Lung (tissue), 12 donors: ENCODE data around the gene UBXN11. TPM values are rescaled to one million over a fixed set of nuclear protein-coding genes. Genes with fewer than 3 reads are reported as not detected.

Source experiments
- ATAC-seq: fragments of 200-7000 bp; cut with Tn5 transposase; one replicate; pipeline ENCODE4 v1.9.1; 2020; ENCODE audit warnings: moderate number of reproducible peaks; ENCODE audit not compliant: insufficient read depth, low FRiP score
- DNase-seq, 3 donors: peaks; one replicate each; pipeline ENCODE4 v3.0.0-alpha.2; 2013 to 2017
- H3K27ac ChIP-seq, 2 donors: one replicate each; pipeline ENCODE4 v1.5.1; 2013; ENCODE audit warnings: mild to moderate bottlenecking in 2 of 2, moderate library complexity in 2 of 2, control low read depth in 1 of 2, inconsistent platforms in 1 of 2, low read depth in 1 of 2, low read length in 1 of 2
- H3K27me3 ChIP-seq, 3 donors: one replicate each; pipeline ENCODE4 v1.5.1; 2013; ENCODE audit warnings: low read length in 2 of 3; ENCODE audit not compliant: control insufficient read depth in 3 of 3, insufficient read depth in 3 of 3
- H3K36me3 ChIP-seq, 4 donors: one replicate each; pipeline ENCODE4 v1.5.1; 2013; ENCODE audit warnings: low read length in 4 of 4, mild to moderate bottlenecking in 1 of 4, moderate library complexity in 1 of 4; ENCODE audit not compliant: control insufficient read depth in 4 of 4, insufficient read depth in 4 of 4
- H3K4me1 ChIP-seq, 5 donors: one replicate each; pipeline ENCODE4 v1.5.1; 2013; ENCODE audit warnings: low read length in 5 of 5, mild to moderate bottlenecking in 2 of 5, moderate library complexity in 1 of 5; ENCODE audit not compliant: control insufficient read depth in 5 of 5, insufficient read depth in 5 of 5
- H3K4me3 ChIP-seq: one replicate; pipeline ENCODE4 v1.5.1; 2013; ENCODE audit warnings: mild to moderate bottlenecking, control low read depth, moderate library complexity
- H3K9ac ChIP-seq, 2 donors: one replicate each; pipeline ENCODE4 v1.5.1; 2013; ENCODE audit warnings: low read length in 2 of 2, control low read depth in 1 of 2; ENCODE audit not compliant: insufficient read depth in 1 of 2
- H3K9me3 ChIP-seq, 4 donors: one replicate each; pipeline ENCODE4 v1.5.1; 2013; ENCODE audit warnings: low read length in 3 of 4, mild to moderate bottlenecking in 1 of 4, moderate library complexity in 1 of 4; ENCODE audit not compliant: control insufficient read depth in 4 of 4, insufficient read depth in 3 of 4
- WGBS, 2 donors: extraction: QIAGEN DNeasy Blood & Tissue Kit; methylation state at CpG; one replicate each; pipeline ENCODE4 v1.1.7; 2013; 5-methylcytosine and 5-hydroxymethylcytosine counted together
- polyA plus RNA-seq, 2 donors: library from polyadenylated mRNA; stranded (reverse); fragments of 200-250 nt; gene quantifications; one replicate each; pipeline ENCODE4 v1.2.1, GENCODE V29; 2013
- total RNA-seq, 2 donors: library from RNA; depleted of rRNA in 1 of 2; stranded (reverse); fragments of >200 nt in 1 of 2; gene quantifications; one replicate each; pipeline ENCODE4 v1.2.1, GENCODE V29; 2014 to 2021
- TF ChIP-seq, protein P1 (sequence below): IDR thresholded peaks from 2 replicates; pipeline ENCODE4 v1.5.1; 2012; ENCODE audit warnings: mild to moderate bottlenecking; ENCODE audit errors: control extremely low read depth, extremely low read depth
- donor health status: control.
- donor health status: control.
- donor health status: Bipolar disorder and iron deficiency.
- donor health status: healthy.
- donor health status: DM: yes; HTN: yes; CAD: no.

UBXN11 gene
- total and polyA plus RNA-seq, 4 donors, result 20.1 to 82.1 (median 54.9) TPM

DNA sequence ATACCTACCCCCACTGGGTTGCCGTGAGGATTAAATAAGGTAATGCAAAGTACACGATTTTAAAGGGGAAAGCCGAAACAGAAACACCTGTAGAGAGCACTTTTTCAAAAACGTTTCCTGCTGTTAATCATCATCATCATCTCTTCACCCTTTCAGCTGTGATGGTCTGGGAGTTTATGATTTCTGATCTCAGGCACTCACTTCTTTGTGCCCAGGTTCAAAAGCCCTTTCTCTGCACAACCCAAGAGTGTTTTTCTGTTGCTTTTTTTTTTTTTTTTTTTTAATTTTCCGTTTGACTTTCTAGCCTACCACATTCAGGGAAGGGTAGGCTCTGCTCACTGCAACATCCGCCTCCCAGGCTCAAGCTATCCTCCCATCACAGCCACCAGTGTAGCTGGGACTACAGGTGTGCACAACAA is 936 bp upstream of the UBXN11 start:
- DNase-seq (no peak), ATAC-seq (no peak)
- Histone ChIP-seq H3K9me3 (no peaks in the 10 kb centered on the region), H3K4me3 (no peak overlapping the region), H3K36me3 (no peaks in the 10 kb centered on the region), H3K4me1 (peaks cover 0 to 11% (median 5%) of the 10 kb centered on the region in 5 donors), H3K9ac (no peak overlapping the region), H3K27ac (peak overlapping the region in 1 of 2 donors; percentile 26), H3K27me3 (no peaks in the 10 kb centered on the region)
- WGBS, 2 donors, result 24 to 40% methylated on average over 6 of the region's 6 CpGs
- TF ChIP-seq, protein P1, sequence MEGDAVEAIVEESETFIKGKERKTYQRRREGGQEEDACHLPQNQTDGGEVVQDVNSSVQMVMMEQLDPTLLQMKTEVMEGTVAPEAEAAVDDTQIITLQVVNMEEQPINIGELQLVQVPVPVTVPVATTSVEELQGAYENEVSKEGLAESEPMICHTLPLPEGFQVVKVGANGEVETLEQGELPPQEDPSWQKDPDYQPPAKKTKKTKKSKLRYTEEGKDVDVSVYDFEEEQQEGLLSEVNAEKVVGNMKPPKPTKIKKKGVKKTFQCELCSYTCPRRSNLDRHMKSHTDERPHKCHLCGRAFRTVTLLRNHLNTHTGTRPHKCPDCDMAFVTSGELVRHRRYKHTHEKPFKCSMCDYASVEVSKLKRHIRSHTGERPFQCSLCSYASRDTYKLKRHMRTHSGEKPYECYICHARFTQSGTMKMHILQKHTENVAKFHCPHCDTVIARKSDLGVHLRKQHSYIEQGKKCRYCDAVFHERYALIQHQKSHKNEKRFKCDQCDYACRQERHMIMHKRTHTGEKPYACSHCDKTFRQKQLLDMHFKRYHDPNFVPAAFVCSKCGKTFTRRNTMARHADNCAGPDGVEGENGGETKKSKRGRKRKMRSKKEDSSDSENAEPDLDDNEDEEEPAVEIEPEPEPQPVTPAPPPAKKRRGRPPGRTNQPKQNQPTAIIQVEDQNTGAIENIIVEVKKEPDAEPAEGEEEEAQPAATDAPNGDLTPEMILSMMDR, result no peak

DNA sequence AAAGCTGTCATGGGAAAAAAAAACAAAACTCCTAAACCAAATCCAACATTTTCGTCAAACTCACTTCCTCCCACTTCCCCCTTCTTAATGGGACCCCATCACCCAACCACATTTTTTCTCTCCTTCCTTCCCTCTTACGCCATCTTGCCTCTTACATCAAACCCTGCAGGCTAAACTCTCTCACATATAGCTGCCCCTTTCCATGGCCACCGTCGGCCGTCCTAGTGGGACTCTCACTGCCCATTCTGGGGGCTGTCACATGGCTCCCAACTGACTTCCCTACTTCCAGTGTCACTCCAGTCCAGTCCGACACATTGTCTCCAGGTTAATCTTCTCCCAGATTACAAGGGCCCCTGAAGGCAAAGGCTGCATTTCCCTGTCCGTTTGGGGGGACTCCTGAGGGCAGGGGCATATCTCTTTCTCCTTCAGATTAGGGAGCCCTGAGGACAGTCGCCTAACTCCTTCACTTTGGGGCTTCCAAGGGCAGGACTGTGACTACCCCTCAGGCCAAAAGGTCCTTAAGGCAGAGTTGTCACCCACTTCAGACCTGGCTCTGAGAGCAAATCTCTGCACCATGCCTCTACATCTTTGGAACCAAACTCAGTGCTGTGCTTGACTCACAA is 658 bp downstream of the UBXN11 start:
- Histone ChIP-seq H3K27ac (peak overlapping the region; percentile 29 to 84), H3K4me1 (peaks cover 0 to 11% (median 5%) of the 10 kb centered on the region in 5 donors), H3K9ac (peak overlapping the region; percentile 54 to 77), H3K9me3 (no peaks in the 10 kb centered on the region), H3K4me3 (peak overlapping the region; percentile 72), H3K27me3 (no peaks in the 10 kb centered on the region), H3K36me3 (no peaks in the 10 kb centered on the region)
- WGBS, 2 donors, result 13 to 29% methylated on average over 8 of the region's 8 CpGs
- ATAC-seq, result no peak
- TF ChIP-seq, protein P1, result no peak
- no peak for DNase-seq

DNA sequence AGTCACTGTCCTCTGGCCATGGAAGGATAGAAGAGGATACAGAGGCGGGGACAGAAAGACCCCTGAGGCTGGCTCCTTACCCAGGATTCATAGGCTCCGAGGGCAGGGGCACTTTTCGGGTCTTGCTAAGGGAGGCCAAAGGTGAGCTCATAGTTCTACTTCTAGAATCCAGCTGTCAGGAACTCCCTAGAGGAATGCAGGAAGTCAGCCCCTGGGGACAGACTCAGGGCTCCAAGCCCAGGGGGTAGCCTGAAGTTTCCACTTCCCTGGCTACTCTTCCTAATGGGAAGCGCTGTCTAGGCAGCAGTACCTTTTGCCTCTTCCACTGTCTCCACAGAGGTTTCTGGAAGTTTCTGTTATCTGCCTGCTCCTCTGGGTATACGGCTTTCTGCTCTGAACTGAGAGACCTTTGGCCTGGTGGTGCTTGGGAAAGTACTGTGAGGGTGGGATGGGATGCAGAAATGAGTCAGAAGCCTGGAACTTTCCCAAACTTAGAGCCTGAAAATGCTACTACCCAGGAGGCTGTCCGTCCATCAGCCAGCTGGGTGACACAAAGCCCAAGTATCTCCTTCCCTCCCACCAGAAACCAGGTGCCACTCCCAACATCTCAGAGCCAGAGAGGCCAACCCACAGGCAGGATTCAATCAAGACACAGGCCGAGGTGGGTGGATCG is 3.6 kb downstream of the UBXN11 start:
- Histone ChIP-seq H3K9me3 (no peaks in the 10 kb centered on the region), H3K4me3 (no peak overlapping the region), H3K27me3 (no peaks in the 10 kb centered on the region), H3K27ac (no peak overlapping the region), H3K4me1 (peaks cover 0 to 11% (median 5%) of the 10 kb centered on the region in 5 donors), H3K9ac (no peak overlapping the region), H3K36me3 (peaks cover 0 to under 1% (median 0%) of the 10 kb centered on the region in 4 donors)
- WGBS, 2 donors, result 74 to 75% methylated on average over 8 of the region's 8 CpGs
- no peak for ATAC-seq
- no peak for DNase-seq
- TF ChIP-seq, protein P1, result no peak
